T47D (cell line): ENCODE data around the gene SCT.

Experiments
- DNase-seq, 2 experiments: peaks; one replicate each; pipeline versions ENCODE4 v3.0.0 to v3.0.0-alpha.2; 2011 to 2012; ENCODE audit warnings: low read depth in 1 of 2, low spot score in 1 of 2
- JUND ChIP-seq: IDR thresholded peaks from 2 replicates; pipeline ENCODE4 v1.6.1; 2012; ENCODE audit warnings: low read depth
- in situ Hi-C: cut with HindIII; loops from 2 replicates; pipeline ENCODE4 v1.10.0; 2016; ENCODE audit warnings: low sequenced_read_pairs, low pct_unique_long_range_greater_than_20kb

Gene SCT, protein sequence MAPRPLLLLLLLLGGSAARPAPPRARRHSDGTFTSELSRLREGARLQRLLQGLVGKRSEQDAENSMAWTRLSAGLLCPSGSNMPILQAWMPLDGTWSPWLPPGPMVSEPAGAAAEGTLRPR

DNA sequence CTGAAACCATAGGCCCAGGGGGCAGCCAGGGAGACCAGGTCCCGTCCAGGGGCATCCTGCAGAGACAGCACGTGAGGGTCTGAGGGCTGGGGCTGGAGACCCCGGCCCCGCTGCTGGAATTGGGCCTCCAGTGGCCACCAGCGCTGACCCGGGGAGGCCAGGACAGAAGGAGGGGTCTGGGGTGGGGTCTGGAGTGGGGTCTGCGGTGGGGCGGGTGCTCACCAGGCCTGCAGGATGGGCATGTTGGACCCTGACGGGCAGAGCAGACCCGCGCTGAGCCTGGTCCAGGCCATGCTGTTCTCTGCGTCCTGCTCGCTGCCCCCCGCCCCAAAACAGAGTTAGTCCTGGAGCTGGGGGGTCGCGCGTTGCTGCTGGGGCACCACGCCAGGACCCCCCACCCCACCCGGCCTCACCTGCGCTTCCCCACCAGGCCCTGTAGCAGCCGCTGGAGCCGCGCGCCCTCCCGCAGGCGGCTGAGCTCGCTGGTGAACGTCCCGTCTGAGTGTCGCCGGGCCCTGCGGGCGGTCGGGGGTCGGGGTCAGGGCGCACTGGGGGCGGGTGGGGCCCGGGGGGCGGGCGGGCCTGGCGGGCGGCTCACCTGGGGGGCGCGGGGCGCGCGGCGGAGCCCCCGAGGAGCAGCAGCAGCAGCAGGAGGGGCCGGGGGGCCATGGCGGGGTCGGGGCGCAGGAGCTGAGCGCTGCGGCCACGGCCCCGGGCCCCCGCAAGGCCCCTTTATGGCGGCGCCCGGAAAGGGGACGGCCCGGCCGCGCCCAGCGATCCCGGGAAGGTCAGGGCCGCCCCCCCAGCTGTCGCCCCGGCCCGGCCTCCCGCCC, at the start of gene SCT:
Gene SCT (minus strand): TSS at position 707 of the 833 bp plus-strand sequence. CDS start 38 bp downstream, at position 669.
- no peak for TF ChIP-seq JUND
- no peak for DNase-seq
- in situ Hi-C loops: no loop called here

DNA sequence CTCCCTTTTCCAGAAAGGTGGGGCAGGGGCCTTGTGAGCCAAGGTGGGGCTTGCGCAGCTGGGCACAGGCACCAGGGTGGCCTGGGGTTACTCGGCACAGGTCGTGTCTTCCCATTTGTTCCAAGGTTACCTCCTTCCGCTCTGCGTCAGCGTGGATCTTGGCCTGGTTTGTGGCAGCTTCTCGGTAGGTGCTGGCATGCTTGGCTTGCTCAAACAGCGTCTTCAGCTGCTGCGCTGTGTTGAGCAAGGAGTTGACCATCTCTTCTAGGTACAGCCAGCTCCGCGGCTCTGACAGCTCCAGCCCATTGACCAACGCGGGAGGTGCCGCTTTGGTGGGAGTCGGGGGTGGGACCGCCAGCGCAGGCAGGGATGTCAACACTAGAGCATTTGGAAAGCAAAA, 47.4 kb upstream of the SCT start:
- TF ChIP-seq JUND: no peak
- no peak for DNase-seq
- in situ Hi-C loops: no loop called here

DNA sequence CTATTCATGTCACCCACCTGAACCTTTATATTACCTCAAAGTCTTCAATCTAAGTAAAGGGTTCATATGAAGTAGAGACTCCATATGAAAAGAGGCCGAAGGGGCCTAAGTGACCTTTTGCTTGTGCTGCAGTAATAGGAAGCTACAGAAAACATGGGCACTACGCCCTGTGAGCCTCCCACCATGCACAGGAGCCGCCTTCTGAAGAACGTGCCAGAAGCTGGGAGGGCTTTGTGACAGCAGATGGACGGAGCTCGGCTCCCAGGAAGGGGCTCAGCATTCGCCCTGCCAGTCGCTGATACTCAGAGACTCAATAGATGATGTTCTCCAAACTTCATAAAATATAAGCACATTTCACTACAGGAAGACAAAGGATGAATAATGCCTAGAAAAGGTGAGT, 46.9 kb upstream of the SCT start:
- in situ Hi-C loops: no loop called here
- no peak for TF ChIP-seq JUND

DNA sequence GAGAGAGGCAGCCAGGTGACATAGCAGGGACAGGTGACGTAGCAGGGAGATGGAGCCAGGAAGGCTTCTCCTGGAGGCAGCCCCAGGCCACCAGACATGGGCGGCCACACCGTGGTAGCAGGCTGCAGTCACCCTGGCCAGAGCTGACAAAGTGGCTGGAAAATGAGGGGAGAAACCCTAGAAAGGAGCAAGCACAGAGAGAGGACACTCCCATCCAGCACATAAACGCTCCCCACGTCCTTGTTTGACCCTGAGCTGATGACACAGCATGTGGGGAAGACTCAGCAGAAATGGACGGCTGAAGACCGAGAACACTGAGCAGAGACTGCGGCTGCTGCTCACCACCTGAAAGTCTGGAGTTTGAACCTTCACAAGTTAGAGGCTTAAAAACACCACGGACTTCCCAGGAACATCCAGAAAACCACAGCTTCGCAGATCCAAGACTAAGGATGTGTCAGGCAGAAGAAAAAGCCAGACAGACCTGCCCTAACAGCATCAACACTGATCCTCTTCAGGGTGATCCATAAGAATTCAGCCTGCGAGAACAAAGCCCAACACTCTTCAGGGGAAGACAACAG, 38.8 kb upstream of the SCT start:
- in situ Hi-C loops: no loop called here
- TF ChIP-seq JUND: no peak
- DNase-seq: no peak

More for the DNA sequence above, 46.9 kb upstream of the SCT start:
- no peak for DNase-seq

DNA sequence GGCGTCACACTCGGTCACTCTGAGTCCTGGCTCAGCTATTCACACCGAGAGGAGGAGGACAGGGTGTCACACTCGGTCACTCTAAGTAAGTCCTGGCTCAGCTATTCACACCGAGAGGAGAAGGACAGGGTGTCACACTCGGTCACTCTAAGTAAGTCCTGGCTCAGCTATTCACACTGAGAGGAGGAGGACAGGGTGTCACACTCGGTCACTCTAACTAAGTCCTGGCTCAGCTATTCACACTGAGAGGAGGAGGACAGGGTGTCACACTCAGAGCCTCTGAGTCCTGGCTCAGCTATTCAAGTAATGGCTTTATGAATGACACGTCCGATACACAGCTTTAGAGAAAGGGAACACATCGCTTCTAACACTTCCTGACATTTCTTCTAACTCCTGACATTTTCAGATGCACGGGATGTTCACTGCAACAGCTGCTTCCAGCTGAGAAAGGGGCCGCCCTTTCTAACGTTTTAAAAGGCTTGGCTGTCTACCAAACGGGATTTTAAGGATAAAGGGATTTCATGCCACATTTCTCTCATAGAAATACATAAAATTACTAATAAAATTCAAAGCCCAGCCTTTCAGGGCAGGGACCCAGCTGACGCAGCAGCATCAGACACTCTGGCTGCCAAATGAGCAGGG, 38.2 kb upstream of the SCT start:
- in situ Hi-C loops: no loop called here
- no peak for DNase-seq

DNA sequence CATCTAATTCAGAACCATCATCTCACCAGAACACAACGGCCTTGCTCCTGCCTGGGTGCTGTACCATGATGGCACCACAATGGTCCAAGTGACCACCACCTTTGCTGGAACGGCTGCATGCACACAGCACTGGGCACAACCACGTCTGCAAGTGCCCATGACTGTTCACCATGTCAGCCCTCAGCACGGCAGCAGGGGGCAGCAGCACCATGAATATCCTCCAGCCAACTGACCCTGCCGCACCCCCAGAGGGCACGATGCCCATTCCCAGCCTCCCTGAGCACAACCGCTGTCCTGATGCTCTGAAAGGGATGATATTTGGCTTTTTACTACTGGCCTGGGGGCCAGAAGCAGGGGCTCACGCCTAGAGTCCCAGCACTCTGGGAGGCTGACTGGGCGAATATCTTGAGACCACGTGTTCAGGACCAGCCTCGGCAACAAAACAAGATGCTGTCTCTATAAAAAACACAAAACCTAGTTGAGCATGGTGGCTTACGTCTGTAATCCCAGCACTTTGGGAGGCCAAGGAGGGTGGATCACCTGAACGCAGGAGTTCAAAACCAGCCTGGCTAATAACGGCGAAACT, 35.8 kb upstream of the SCT start:
- DNase-seq: peak; percentile 53 to 72
- no peak for TF ChIP-seq JUND
- in situ Hi-C loops: no loop called here

More for the DNA sequence above, 38.2 kb upstream of the SCT start:
- TF ChIP-seq JUND: no peak

DNA sequence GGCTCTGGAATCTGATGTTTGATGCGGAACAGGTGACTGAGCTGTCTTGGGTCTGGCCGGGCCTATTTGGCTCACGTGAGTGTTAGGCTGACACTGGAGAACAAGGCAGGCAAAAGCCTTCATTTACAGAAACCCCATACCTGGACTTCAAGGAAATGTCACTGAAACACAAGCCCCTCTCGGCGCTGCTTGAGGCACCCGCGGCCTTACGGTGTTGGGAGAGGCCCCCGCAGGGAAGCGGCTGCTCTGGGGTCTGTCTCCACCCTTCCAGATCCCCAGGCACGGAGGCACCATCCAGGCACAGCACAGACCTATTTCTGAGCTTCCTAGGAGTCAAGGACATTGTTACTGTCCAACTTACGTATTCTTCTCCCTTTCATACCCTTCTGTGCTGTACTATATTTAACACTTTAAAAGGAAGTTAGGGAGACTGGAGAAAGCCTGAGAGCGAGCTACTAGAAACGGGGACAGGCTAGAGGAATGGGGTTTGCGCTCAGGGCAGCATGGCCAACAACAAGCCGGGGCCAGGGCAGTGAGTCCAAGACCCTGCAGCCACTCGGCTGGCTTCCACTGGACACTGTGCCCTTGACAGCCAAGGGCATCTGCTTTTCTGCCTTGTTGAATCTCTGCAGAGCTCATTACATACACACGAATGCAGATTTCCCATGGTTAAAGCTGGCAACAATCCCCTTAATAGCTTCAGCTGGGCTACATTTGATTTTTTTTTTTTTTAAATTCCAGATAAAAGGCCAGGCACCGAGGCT, 33.9 kb upstream of the SCT start:
- TF ChIP-seq JUND: no peak

DNA sequence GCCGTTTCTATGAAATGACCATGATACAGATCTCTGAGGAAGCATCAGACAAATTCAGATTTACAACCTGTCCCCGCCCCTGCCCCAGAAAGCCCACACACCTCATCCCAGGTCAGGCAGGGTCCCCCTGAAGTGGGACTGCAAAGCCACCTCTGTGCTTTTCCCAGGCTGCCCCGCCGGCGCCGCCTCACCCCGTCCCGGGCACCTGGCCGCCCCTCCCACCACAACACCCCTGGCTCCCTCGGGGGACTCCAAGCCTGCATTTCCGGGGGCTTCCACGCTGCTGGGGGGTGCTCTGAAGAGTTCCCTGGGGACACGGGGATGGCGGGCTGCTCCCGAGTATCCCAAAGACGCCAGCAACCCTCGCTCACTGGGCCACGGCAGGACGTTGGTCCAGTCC, 33.3 kb upstream of the SCT start:
- TF ChIP-seq JUND: no peak
- in situ Hi-C loops: no loop called here
- DNase-seq: no peak

More for the DNA sequence above, 33.9 kb upstream of the SCT start:
- DNase-seq: no peak
- in situ Hi-C loops: no loop called here

DNA sequence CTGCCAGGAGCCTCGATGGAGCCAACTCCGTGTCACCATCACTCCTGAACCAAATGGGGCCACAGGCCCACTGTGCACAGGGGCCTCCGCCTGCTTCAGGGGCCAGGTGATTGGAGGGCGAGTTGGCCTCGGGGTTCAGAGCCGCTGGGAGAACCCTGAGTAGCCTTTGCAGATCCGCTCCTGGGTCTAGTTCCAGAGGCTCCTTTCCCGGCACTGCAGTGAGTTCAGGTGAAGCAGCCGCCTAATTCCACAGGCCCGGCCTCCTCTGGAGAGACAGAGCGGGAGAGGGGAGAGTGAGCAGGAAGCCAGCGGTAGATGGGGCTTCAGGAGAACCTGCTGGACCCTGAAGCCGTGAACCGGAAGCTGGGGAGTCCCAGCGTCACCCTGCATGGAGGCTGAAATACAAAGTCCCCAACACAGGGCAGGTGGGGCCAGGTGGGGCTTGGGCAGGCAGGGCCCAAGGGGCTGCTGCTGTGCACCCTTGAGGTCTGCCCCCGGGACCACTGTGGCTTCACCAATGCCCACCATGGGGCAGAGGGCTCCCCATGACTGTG, 32.6 kb upstream of the SCT start:
- DNase-seq: no peak
- no peak for TF ChIP-seq JUND
- in situ Hi-C loops: no loop called here

DNA sequence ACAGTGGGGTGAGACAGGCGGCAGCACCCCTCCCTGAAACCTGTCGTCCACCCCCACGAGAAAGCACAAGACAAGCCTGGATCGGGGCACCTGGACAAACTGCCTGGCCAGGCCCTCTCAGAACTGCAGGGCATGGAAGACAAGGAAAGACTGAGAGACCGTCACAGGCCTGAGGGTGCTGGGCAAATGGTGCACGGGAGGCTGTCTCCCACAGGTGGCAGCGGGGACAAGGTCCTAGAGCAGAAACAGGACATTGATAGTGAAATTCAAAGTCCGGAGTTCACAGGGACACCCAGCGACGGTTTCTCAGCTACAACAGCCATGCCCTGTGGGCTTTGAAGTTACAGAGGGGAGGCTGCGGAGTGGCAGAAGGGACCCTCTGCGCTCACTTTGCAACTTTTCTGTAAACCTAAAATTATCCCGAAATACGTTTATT, 30.7 kb upstream of the SCT start:
- no peak for DNase-seq
- in situ Hi-C loops: no loop called here
- no peak for TF ChIP-seq JUND

DNA sequence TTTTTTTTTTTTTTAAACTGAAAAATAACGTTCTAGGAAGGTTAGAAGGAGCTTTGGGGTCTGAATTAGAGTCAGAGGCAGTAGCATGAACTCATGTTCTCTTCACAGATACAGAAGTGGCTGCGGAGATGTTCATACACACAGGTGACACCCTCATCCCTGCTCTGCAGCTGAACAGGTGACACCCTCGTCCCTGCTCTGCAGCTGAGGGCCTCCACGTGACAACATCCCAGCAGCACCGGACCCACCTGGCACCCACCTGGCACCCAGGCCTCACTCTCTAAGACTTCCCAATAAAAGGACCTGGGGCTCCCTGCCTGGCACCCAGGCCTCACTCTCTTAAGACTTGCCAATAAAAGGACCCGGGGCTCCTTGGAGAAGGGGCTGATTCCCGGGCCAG, 29.9 kb upstream of the SCT start:
- in situ Hi-C loops: no loop called here
- DNase-seq: no peak
- no peak for TF ChIP-seq JUND

DNA sequence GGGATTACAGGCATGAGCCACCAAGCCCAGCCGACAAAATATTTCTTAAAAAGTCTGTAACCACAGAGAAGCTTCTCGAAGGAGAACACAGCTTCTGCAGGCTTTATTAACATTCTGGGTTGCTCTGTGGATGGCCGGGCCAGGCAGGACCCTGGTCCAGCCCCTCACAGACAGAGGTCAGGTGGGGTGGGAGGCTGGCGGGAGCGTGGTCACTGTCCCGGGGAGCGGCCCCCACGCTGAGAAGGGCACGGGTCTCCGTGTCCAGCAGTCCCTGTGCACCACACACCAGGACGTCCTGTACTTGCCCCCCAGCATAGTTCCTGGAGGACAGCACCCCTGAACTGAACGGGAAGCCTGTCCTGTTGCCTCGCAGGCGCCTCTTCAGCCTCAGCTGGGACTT, 29.4 kb upstream of the SCT start:
- DNase-seq: no peak
- no peak for TF ChIP-seq JUND
- in situ Hi-C loops: no loop called here
